ENCODE results near the gene CSRP1. TPM values are rescaled to one million over a fixed set of nuclear protein-coding genes. Genes with fewer than 3 reads are reported as not detected.
A peak's percentile ranks its signal among the peaks of the same experiment; 100 is the strongest.

CSRP1 gene
- total RNA-seq, result 10 to 100 TPM; 16.1 to 17.7 TPM
- 16.1 TPM for polyA plus RNA-seq (2013, experiment 1 of 2)
- polyA plus RNA-seq (2013, experiment 2 of 2), result 21.3 TPM
- long read RNA-seq, experiment 1, transcript CSRP1-201 (6 exons, 1,952 nt), result major isoform, 6 of 13 reads
- long read RNA-seq, experiment 1, partial matches to known transcripts, result 4 of 13 reads
- long read RNA-seq, experiment 1, other reads (novel, unspliced or antisense), result 3 of 13 reads
- long read RNA-seq, experiment 2, full-length matches to known transcripts, result 22 of 25 reads
- long read RNA-seq, experiment 2, partial matches to known transcripts, result 3 of 25 reads
- long read RNA-seq, experiment 2, other reads (novel, unspliced or antisense), result 0 of 25 reads
- long read RNA-seq, experiment 3, transcript CSRP1-201 (6 exons, 1,952 nt), result major isoform, 94 of 95 reads
- long read RNA-seq, experiment 3, partial matches to known transcripts, result 1 of 95 reads
- long read RNA-seq, experiment 3, other reads (novel, unspliced or antisense), result 0 of 95 reads
- long read RNA-seq, experiment 4, full-length matches to known transcripts, result 25 of 25 reads
- long read RNA-seq, experiment 4, partial matches to known transcripts, result 0 of 25 reads
- long read RNA-seq, experiment 4, other reads (novel, unspliced or antisense), result 0 of 25 reads

GRCh38 chr1:201506557-201507359, at the start of gene CSRP1:
TSS of gene CSRP1 (minus strand) at chr1:201507123. CDS start at chr1:201496303, 10,820 bp downstream.
- Mint-ChIP-seq H3K36me3 (ENCODE audit: low read depth) (no peaks in the 10 kb centered on the region), H3K4me1 (peaks cover 38% of the 10 kb centered on the region), H3K27me3 (ENCODE audit: insufficient read depth) (peaks cover 42% of the 10 kb centered on the region), H3K27ac (no peak within 1 kb of the TSS), H3K4me3 (peak within 1 kb of the TSS; percentile 58), H3K9me3 (no peaks in the 10 kb centered on the region)
- H3K4me3 ChIP-seq (ENCODE audit: low read length), result no peak within 1 kb of the TSS
- no peaks in the 10 kb centered on the region for H3K36me3 ChIP-seq (ENCODE audit: control insufficient read depth, insufficient read depth, low read length)
- no peak within 1 kb of the TSS for H3K9ac ChIP-seq (ENCODE audit: extremely low read depth, low read length, poor library complexity, severe bottlenecking)
- no peak for TF ChIP-seq CTCF (conservative IDR thresholded peaks at IDR 0.05)
- no peaks in the 10 kb centered on the region for H3K9me3 ChIP-seq (ENCODE audit: control insufficient read depth, low read length)
- H3K4me1 ChIP-seq (ENCODE audit: control insufficient read depth, insufficient read depth, low read length), result peaks cover 16% of the 10 kb centered on the region
- DNase-seq, result peak; percentile 72
- H3K27me3 ChIP-seq (ENCODE audit: control insufficient read depth, insufficient read depth, low read length, poor library complexity, severe bottlenecking), result no peaks in the 10 kb centered on the region
- H3K27ac ChIP-seq (ENCODE audit: low read depth, low read length), result no peak within 1 kb of the TSS
- 78 to 80% methylated on average over 37 to 71 of the region's 71 CpGs for WGBS, 2 experiments (ENCODE audit: insufficient coverage in 1 of 2, insufficient read length in 1 of 2)

DNA sequence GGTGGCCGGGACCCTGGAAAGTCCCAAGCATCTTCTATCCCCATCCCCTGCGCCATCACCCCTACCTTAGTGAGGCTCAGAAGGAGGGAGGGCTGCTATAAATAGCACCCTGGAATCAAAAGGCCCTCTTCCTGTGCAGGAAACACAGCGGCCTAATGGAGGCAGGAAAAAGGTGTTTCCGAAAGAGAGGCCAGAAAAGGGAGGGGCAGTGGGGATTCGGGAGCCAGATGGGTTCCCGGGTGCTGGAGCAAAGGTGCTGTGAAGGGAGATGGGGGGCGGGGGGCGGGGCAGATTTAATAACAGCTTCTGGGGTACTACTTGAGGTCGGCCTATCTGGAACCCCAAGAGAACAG, 48.6 kb upstream of the CSRP1 start:
- no peak for TF ChIP-seq CTCF (conservative IDR thresholded peaks at IDR 0.05)
- Histone ChIP-seq H3K27me3 (ENCODE audit: control insufficient read depth, insufficient read depth, low read length, poor library complexity, severe bottlenecking) (no peaks in the 10 kb centered on the region), H3K27ac (ENCODE audit: low read depth, low read length) (no peak overlapping the region), H3K36me3 (ENCODE audit: control insufficient read depth, insufficient read depth, low read length) (no peaks in the 10 kb centered on the region), H3K9ac (ENCODE audit: extremely low read depth, low read length, poor library complexity, severe bottlenecking) (no peak overlapping the region), H3K9me3 (ENCODE audit: control insufficient read depth, low read length) (no peaks in the 10 kb centered on the region), H3K4me1 (ENCODE audit: control insufficient read depth, insufficient read depth, low read length) (no peaks in the 10 kb centered on the region), H3K4me3 (ENCODE audit: low read length) (no peak overlapping the region)
- H3K4me1 Mint-ChIP-seq, result peaks cover 5% of the 10 kb centered on the region
- no peak overlapping the region for H3K27ac Mint-ChIP-seq
- no peaks in the 10 kb centered on the region for H3K9me3 Mint-ChIP-seq
- peaks cover 2% of the 10 kb centered on the region for H3K27me3 Mint-ChIP-seq (ENCODE audit: insufficient read depth)
- H3K4me3 Mint-ChIP-seq, result no peak overlapping the region
- 90 to 94% methylated on average over 4 to 9 of the region's 9 CpGs for WGBS, 2 experiments (ENCODE audit: insufficient coverage in 1 of 2, insufficient read length in 1 of 2)
- no peaks in the 10 kb centered on the region for H3K36me3 Mint-ChIP-seq (ENCODE audit: low read depth)
- peak; percentile 35 for DNase-seq

DNA sequence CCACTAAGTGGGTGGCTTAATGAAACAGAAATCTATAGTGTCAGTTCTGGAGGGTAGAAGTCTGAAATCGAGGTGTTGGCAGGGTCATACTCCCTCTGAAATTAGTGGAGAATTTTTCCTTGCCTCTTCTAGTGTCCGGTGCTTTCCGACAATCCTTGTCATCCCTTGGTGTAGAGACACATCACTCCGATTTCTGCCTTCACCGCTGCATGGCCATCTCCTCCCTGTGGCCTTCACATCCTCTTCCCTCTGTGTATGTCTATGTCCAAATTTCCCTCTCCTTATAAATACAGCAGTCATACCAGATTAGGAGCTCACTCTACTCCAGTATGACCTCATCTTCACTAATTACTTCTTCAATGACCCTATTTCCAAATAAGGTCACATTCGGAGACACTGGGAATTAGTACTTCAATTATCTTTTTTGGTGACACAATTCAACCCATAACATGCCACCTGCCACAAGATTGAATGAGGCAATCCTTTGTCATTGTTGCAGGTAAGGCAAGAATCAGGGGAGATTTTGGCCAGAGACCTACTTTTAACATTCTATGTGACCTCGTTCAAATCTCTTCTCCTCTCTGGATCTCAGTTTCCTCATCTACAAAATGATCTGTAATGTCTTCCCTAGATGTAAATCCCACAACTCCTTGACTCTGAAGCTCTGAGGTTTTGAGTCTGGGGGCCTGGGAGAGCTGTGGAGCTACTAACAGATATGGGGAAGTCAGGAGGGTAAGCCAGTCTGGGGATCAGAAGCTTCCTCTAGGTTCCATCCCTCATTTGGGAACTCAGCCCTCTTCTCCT, 48.1 kb upstream of the CSRP1 start:
- no peak overlapping the region for H3K4me3 ChIP-seq (ENCODE audit: low read length)
- no peaks in the 10 kb centered on the region for H3K4me1 ChIP-seq (ENCODE audit: control insufficient read depth, insufficient read depth, low read length)
- H3K27ac ChIP-seq (ENCODE audit: low read depth, low read length), result no peak overlapping the region
- H3K36me3 Mint-ChIP-seq (ENCODE audit: low read depth), result no peaks in the 10 kb centered on the region
- H3K9me3 ChIP-seq (ENCODE audit: control insufficient read depth, low read length), result no peaks in the 10 kb centered on the region
- no peaks in the 10 kb centered on the region for H3K9me3 Mint-ChIP-seq
- no peak overlapping the region for H3K4me3 Mint-ChIP-seq
- 95 to 96% methylated on average over 5 to 7 of the region's 7 CpGs for WGBS, 2 experiments (ENCODE audit: insufficient coverage in 1 of 2, insufficient read length in 1 of 2)
- TF ChIP-seq CTCF (conservative IDR thresholded peaks at IDR 0.05), result no peak
- no peak overlapping the region for H3K27ac Mint-ChIP-seq
- H3K27me3 ChIP-seq (ENCODE audit: control insufficient read depth, insufficient read depth, low read length, poor library complexity, severe bottlenecking), result no peaks in the 10 kb centered on the region
- peaks cover 2% of the 10 kb centered on the region for H3K27me3 Mint-ChIP-seq (ENCODE audit: insufficient read depth)
- peaks cover 5% of the 10 kb centered on the region for H3K4me1 Mint-ChIP-seq
- no peaks in the 10 kb centered on the region for H3K36me3 ChIP-seq (ENCODE audit: control insufficient read depth, insufficient read depth, low read length)
- no peak for DNase-seq
- H3K9ac ChIP-seq (ENCODE audit: extremely low read depth, low read length, poor library complexity, severe bottlenecking), result no peak overlapping the region
